HG02938 (cell line): ENCODE measurements around the gene ITGA11.
"Not testable (repeated sequence)": the region's sequence is repeated elsewhere in the genome, so short reads cannot be mapped to it uniquely, and the experiment has no call there.

Experiments
- ATAC-seq: cut with Tn5 transposase; IDR thresholded peaks from one replicate; pipeline ENCODE4 v1.9.1; 2021; ENCODE audit warnings: mild to moderate bottlenecking, moderate library complexity; ENCODE audit not compliant: unreplicated experiment

The ITGA11 gene

DNA sequence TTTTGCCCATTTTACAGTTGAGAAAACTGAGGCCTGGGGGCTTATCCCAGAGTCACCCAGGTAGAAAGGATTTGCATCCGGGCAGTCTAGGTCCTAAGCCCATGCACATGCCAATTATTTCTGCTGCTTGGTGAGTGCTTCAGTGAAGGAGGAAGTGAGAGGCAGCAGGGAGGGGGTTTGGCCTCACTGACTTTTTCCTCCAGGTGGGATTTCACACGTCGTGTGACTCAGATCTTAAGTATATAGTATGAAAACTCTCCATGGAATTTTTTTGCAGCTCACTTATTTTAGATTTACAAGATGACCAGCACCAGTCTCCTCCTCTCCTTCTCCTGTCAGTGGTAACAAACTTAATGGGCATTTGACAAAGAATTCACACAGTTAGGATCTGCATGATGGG, 4.6 kb downstream of the ITGA11 start:
- no peak for ATAC-seq

DNA sequence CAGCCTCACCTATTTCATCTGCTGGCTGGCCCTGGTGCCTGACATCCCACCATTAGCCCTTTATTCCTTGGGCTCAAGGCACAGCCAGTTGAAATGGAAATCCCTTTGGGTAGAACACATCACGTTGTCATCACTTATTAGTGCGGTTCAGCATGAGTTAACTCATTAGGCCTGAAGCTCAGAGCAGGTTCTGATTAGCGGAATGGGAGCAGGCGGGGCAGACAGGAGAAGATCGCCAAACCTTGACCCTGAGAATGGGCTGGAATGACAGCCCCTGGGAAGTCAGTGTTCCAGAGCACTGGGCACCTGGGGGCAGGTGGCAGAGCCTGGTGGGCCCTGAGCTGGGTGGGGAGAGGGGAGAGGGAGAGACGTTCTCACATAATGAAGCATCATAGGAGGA, 5.8 kb downstream of the ITGA11 start:
- no peak for ATAC-seq

DNA sequence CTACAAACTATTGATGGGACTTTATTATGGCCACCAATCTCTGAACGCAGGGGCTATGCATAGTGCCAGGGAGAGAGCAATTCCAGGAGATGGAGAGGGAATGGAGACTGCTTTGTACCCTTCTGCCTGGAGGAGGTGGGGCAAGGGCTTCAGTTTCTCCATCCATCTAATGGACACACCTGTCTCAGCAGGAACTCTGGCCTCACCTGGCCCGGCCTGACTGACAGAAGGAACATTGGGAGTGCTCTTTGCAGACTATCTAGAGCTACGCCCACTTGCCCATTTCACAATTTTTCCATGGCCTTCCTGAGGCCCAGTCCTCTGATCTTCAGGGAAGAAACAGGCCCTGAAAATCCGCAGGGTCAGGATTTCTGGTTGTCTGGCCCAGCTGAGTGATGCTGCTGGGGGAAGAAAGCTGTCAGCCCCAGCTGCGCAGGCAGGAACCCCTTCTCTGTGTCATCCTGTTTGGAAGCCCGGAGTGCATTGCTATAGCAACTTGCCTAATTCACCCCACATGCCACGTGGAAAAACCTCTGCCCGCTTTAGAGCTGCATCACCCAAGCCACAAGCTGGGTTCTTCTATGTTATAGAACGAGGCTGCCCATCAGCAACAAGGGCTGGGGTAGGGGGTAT, 6.4 kb downstream of the ITGA11 start:
- no peak for ATAC-seq

DNA sequence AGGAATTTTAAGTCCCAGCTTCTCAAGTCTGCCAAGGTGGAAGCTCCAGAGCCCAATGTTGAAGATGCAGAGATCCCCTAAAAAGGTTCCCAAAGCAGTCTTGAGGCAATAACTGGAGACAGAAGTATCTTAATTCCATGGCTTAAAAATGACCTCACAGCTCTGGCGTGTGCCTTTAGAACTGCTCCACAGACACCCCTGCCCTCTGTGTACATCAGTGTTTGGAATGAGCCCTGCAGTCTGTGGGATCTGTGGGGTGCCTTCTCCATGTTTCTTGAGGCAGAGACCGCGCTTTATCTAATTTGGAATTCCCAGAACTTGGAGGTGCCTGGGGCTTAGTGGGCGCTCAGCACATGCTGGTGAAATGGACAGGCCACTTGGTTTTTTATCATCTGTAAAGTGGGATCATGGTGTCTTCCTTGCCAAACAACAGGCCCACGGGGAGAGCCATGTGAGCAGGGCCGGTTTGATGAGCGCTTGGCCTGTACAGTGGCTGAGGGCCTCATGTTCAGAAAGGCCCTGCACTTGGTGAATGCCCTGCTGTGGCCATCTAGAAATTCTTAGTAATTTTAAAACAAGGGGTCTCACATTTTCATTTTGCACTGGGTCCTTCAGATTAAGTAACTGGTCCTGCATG, 7.1 kb downstream of the ITGA11 start:
- ATAC-seq: no peak

DNA sequence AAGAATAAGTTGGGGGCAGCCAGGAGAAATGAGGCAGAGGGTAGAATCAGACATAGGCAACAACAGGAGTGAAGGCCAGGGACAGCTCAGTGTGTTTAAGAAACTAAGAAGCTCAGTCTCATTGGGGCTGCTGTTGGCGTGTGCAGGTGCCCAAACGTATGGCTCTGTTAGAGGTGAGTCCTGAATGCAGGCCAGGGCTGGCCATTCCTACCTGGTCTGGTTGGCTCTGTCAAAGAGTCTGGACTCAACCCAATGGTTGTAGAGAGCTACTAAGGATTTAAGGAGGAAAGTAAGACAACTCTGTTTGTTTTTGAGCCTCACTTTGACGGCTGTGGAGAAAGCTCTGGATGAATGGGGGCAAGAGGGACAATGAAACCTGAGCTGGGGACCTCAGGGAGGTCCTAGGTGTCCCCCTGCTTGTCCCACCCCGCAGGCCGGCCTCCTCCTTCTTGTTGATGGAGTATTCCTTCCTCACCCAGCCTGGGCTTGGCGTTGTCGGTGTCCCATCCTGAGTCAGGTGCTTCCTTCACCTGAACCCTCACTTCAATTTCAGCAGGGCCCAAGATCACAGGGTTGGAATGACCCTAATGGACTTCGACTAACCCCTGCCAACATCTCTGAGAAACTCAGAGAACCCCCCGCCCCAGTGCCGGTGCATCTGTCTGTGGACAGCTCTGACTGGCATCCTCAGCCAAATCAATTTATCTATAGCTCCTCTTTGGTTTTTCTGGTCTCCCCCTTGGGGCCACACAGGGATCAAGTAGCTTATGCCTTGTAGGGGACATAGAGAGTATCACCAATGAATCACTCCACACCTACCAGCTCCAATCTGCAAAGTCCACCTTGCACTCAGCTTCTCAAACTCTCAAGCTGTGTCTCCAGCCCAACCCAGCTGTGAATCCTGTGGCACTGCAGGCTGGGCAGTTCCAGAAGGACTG, 8.3 kb downstream of the ITGA11 start:
- no peak for ATAC-seq

DNA sequence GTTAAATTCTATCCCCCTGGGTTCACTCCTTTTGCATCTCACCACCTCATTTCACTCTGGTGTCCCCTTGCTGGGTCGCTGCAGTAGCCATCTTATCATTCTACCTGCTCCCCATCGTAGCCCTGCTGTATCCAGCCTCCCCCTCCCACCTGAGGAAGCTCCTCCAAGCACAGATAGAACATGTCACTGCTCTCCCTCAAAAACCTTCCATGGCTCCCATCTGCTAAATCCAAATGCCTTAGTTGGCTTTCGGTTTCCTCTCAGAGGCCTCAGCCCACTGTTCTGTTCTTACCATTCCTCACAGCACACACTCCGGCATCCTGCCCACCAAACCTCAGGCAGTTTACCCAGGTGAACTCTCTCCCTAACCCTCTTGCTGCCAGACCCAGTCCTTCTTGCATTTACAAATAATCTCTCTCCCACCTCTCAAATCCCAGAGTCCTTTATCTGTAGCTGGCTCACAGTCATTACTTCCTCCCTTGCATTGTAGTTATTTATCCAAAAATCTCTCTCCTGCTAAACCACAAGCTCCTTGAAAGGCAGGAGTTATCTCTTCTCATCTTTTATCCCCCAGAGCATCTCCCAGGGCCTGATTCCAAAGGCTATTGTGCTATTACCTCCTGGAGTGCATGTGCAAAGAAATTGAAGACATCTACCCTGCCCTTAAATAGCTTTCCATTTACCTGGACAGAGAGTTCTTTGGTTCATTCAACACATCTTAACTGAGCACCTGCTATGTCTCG, 9.4 kb downstream of the ITGA11 start:
- ATAC-seq: not testable (repeated sequence)

DNA sequence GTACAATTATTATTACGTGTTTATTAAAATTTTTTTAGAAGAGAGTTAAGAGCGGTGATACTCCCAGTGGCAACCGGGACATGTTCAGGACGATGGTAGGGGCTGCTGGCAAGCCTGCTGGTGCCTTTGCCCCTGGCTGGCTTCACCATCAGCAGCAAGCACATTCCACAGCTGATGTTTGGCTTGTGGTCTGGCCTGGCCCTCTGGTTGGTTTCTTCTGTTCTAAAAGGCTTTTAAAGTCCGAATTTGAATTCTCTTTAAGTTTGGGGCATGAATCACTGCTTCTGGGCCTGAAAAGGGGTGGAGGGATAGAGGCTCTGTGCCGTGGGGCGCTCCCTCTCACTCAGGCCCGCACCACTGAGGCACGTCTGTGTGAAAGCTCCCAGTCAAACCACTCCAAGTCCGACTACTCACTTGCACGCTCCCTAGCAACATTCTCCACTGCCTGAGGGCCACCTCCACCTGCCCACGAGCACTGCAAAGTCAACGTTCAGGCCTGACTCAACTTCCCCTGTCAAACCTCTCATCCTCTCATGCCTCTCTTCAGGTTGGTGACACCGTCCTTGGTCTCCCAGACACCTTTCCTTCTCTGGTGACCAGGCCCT, 10.1 kb downstream of the ITGA11 start:
- no peak for ATAC-seq

DNA sequence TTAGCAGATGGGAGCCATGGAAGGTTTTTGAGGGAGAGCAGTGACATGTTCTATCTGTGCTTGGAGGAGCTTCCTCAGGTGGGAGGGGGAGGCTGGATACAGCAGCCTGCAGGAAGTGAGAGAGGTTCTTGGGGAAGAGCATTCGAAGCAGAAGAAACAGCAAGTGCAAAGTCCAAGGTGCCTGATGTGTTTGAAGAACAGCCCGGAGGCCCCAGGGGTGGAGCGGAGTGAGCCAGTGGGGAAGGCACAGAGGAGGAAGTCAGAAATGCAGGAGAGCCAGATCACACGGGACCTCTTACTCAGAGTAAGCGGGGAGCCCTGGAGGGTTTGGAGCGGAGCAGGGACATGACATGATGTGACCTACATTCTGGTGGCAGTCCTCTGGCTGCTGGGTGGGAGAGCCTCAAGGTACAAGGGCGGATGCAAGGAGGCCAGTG, 10.8 kb downstream of the ITGA11 start:
- no peak for ATAC-seq

DNA sequence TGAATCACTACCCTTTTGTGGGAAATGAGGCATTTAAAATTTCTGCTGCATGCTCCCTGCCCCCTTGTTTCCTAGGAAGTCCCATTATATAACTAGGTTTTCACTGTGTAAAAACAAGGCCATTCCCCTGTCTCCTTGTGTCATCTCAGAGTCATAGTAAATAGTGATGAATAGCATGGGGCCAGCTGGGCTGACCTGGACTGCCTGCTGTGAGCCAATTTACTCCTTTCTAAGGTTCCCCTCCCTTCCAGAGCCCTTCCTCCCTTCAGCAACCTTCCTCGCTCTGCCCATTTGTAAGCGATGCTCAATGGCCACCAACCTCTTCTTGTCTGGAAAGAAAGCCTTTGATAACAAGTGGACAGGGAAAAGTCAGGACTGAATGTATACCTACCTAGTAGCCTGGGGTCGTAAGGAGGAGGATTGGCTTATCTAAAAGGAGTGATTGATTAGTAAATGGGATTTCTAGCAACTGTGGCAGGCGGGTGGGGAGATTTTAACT, 11.7 kb downstream of the ITGA11 start:
- ATAC-seq: no peak

DNA sequence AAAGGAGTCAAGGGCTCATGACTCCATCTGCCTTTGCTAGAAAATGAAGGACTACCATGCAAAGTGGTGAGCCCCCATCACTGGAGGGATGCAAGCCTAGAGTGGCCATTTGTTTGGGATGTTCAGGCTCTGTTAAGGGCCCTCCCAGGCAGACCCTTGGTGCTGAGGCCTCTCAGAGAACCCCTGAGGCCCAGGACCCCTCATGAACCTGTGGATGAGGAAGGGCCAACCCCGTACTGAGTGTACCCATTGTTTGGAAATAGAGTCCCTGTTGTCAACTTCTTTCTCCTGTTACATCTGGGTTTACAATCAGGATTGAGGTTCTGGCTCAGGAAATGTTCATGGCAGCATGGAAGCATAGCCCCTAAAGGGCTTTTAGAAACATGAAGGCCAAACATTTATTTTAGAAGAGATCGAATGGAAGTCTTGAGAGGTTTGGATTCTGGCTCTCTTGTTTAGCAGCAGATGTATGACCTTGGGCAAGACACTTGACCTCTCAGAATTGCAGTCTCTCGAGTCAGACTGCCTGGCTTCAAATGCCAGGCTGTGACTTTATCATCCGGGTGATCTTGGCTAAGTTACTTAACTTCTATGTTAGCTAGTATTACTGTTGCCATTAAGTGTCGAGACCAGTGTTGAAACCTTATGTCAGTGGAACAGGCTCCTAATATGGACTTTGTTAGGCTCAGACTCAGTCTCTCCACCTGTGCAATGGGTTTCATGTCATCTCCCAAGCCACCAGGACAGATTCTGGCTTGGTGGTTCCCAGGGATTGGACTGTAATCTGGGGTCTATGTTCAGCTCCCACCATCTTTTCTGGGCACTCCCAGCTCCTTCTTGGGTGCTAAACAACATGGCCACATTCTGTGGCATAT, 12.4 kb downstream of the ITGA11 start:
- ATAC-seq: no peak

DNA sequence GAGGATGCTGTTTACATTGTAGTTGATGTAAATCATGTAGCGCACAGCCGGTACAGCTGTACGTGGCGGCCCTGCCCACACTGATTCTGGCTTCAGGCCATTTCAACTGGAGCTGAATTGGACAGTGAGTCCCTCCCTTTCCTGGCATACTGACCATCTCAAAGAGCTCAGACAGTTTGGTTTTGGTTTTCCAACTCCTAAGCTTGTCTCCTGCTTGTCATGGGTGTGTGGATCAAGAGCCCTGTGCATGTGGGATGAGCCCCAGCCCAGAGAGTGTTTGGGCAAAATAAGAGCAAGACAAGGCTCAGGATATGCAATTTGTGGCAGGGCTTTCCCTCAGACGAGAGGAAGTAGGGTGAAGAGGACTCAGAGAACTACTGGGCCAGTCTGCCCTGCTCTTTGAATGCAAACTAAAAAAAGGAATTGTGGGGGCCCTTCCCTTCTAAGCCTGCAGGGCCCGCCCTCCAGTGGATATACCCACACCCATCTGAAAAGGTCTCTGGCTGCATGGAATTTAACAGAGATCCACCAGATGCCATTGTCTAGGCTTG, 13.3 kb downstream of the ITGA11 start:
- ATAC-seq: no peak

DNA sequence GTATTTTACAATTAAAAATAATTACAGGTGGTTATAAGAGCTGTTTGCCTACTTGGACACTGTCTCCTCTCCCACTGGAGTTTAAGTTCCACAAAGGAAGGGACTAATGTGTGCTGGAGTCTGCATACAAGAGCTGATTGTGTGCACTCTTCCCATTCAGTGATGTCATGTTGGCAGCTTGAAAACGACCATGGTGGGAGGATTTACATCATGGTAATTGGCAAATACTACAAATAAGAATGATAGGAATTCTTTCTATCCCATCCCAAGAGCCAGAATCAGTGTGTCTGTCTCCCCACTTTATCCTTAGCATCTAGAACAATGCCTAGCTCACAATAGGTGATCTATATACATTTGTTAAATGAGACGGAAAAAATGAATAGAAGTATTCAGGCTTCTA, 14.1 kb downstream of the ITGA11 start:
- no peak for ATAC-seq

DNA sequence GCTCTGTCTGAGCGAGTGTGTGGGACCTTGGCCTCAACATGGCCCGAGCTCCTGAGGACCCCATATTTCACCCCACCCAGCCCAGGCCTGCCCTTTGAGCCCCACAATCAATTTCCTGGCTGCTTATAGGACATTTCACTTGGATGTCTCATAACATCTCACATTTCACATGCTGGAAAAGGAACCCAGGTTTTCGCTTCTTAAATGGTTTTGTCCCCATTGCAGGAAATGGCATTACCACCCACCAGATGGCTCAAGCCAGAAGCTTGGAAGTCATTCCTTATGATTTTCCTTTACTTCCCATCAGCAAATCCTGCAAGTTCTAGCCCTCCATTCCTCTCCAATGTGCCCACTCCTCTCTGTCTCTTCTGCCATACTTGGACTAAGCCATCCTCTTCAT, 14.9 kb downstream of the ITGA11 start:
- no peak for ATAC-seq

DNA sequence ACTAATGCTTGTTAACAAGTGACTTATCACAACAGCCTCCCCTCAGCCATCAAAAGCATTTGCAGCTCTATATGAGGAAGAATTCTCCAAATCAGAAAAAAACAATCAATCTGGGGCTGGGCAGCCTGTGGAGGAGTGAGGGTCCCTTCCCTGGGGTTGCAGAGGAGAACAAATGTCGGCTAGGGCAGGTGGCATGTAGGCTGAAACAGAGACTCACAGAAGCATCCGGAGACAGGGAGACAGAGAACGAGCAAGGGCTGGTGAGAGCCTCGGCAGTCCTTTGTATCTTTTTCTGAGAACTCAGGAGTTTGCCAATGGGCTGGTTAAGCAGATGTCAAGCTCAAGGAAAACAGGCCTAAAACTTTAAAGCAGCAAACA, 15.8 kb downstream of the ITGA11 start:
- ATAC-seq: no peak

DNA sequence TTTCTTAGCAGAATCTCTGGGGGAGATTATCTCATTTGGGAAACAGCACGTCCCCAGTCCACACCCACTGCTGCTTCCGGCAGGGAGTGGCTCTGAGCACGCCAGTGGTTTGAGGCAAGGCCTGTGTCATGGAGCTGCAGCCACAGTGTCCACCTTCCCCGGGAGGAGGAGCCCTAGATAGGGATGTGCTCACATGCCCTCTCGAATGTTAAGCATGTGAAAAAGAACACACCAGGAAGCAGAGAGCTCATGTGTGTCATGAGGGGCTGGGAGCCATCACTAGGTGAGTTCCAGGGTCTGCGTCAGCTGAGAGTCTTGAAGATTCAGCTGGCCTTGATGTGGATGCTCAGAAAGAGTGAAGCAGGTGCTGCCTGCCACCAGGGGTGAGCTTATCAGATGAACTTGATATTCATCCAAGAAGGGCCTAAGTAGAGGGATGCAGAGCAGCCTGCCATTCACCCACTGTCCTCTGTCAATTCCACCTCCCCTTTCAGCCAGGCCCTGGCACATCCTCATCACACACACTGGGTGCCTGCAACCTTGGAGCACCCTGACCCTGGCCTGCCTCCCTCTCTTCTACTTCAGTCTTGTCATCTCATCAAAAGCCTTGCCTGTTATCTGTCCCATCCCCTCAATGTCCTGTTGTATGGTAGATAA, 16.3 kb downstream of the ITGA11 start:
- ATAC-seq: no peak

DNA sequence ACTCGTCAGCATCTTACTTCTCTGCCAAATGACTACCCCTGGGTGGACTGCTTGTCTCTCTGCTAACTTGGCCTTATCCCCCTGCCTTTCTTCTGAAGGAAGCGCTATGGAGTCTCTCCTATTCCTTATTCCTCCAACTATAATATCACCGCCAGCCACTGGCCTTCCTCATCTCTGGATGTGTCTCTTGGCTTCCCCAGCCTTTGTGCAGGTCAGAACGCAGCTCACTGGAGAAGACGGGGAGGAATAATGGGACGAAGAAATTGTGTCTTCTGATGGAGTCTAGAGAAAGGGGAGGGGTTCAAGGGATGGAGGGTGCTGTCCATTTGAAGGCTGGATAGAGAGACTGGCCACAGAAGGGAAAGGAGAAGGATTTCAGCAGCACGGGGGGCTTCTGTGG, 16.9 kb downstream of the ITGA11 start:
- ATAC-seq: no peak

DNA sequence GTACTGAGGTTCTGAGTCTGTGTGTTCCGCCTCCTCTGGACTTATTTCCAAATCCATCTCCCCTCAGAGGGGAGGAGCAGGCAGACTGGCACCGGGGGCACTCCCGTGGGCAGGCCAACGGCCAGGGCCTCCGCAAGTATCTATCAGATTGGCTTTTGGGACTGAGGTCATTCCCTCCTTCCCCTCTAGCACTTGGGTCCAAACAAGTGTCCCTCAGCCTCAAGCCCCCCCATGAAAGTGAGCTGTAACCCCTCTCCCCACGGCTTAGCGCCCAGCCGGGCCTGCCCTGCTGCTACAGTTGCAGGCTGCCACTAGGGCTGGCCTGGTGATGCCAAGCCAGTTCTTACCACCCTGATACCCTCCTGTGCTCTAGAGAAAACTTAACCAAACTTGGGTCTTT, 17.4 kb downstream of the ITGA11 start:
- no peak for ATAC-seq

DNA sequence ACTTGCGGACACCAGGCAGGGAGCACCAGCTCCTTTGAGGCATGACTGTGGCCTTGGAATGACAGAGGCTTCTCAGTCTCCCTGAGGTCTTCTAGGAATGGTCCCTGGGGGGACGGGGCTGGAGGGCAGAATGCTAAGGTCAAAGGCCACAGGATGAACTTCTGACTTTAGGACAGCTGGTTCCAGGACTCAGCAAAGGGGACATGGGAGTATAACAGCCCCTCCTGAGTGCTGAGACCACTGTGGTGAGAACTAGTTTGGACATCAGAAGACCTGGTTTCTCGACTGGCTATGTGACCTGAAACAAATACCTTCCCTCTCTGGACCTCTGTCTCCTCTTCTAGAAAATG, 17.8 kb downstream of the ITGA11 start:
- no peak for ATAC-seq
